Pancreas (tissue), 10 donors: ENCODE results near the gene ACTG2. TPM values are rescaled to one million over a fixed set of nuclear protein-coding genes. Genes with fewer than 3 reads are reported as not detected.

Source experiments
- ATAC-seq, 4 donors: fragments of 200-7000 bp; cut with Tn5 transposase; one replicate each; pipeline versions ENCODE4 v1.8.0 to v1.9.1; 2020; ENCODE audit warnings: mild to moderate bottlenecking in 4 of 4, moderate library complexity in 4 of 4
- DNase-seq, 6 donors: peaks; one replicate each; pipeline ENCODE4 v3.0.0-alpha.2; 2020
- FAIRE-seq: peaks from 2 replicates; lab custom pipeline; 2012; peaks lifted over from hg19 to GRCh38; lab: Jason Lieb, UNC
- H3K27ac ChIP-seq, 4 donors: fragments of 200-600 bp; sonication (generic); 1 replicate in 3 of 4; 2 replicates in 1 of 4; pipeline versions ENCODE4 v1.5.0 to v1.8.0; 2020
- H3K27me3 ChIP-seq, 4 donors: fragments of 200-600 bp; one replicate each; pipeline ENCODE4 v1.8.0; 2021
- H3K36me3 ChIP-seq, 3 donors: fragments of 200-600 bp; sonication (generic) in 1 of 3; one replicate each; pipeline versions ENCODE4 v1.5.0 to v1.8.0; 2020 to 2021
- H3K4me1 ChIP-seq, 3 donors: fragments of 200-600 bp; one replicate each; pipeline ENCODE4 v1.8.0; 2021
- H3K4me3 ChIP-seq, 4 donors: fragments of 200-600 bp; sonication (generic) in 2 of 4; one replicate each; pipeline versions ENCODE4 v1.5.0 to v1.8.0; 2020 to 2021
- H3K9me3 ChIP-seq, 4 donors: fragments of 200-600 bp; one replicate each; pipeline ENCODE4 v1.8.0; 2021
- CTCF ChIP-seq, 4 donors: fragments of 200-600 bp; sonication (generic) in 3 of 4; IDR thresholded peaks; one replicate each; pipeline versions ENCODE4 v1.5.0 to v1.8.0; 2021; ENCODE audit warnings: antibody characterized with exemption in 4 of 4
- WGBS, 2 donors: extraction: QIAGEN DNeasy Blood & Tissue Kit; methylation state at CpG; one replicate each; pipeline ENCODE4 v1.1.7; 2013; 5-methylcytosine and 5-hydroxymethylcytosine counted together
- intact Hi-C, 3 donors: fragments of 100-400 bp; cut with DNase I; formaldehyde crosslinking; loops; one replicate each; pipeline versions ENCODE4 v1.11.1 to v1.14.2; 2022
- polyA plus RNA-seq, 2 donors: library from polyadenylated mRNA; stranded (reverse); fragments of 200-250 nt; gene quantifications; one replicate each; pipeline ENCODE4 v1.2.3, GENCODE V29; 2013
- total RNA-seq, 6 donors: library from RNA; stranded (reverse); fragmentation: NEBNext Ultra II Directional in 4 of 6; extraction: Animal tissue kit (Norgen Biotek cat#: 25700) in 4 of 6; gene quantifications; one replicate each; pipeline versions ENCODE4 v1.2.1 to v1.2.4, GENCODE V29; 2021 to 2023
- donor health status: healthy with polysubstance abuse.
- donor health status: DM: no; HTN: no; CAD: no; lungs with moderate emphysema.
- donor health status: DM: no; HTN: no; CAD: no.
- donor health status: control.
- donor health status: control.
- donor health status: Bipolar disorder and iron deficiency.
- donor health status: DM: yes; HTN: yes; CAD: no.
- donor health status: DM: no; HTN: no; CAD: no.
- donor health status: DM: no; HTN: no; CAD: no.
- donor health status: DM: yes; HTN: yes; CAD: no.

Gene ACTG2
- total and polyA plus RNA-seq, 8 donors, result 0.28 to 76.3 (median 1.7) TPM

- TF ChIP-seq CTCF (IDR thresholded peaks at IDR 0.05), result no peak
- no peaks in the 10 kb centered on the region for H3K27me3 ChIP-seq
- intact Hi-C loops, result no loop called here
- no peak overlapping the region for H3K27ac ChIP-seq
- WGBS, 2 donors, result 69 to 79% methylated on average over 4 of the region's 4 CpGs
- ATAC-seq (no peak), FAIRE-seq (no peak), DNase-seq (no peak)
- no peak overlapping the region for H3K4me3 ChIP-seq
- H3K4me1 ChIP-seq, result no peaks in the 10 kb centered on the region
- H3K9me3 ChIP-seq, result no peaks in the 10 kb centered on the region
- no peaks in the 10 kb centered on the region for H3K36me3 ChIP-seq
Observed at GRCh38 chr2:73917696-73918207, 24.9 kb downstream of the ACTG2 start.

GRCh38 chr2:73918856-73919255 lies 26.0 kb downstream of the ACTG2 start:
- no peaks in the 10 kb centered on the region for H3K4me1 ChIP-seq
- no peaks in the 10 kb centered on the region for H3K9me3 ChIP-seq
- no peak for ATAC-seq
- no peak for TF ChIP-seq CTCF (IDR thresholded peaks at IDR 0.05)
- no peak for FAIRE-seq
- WGBS, 2 donors, result 77 to 79% methylated on average over 3 of the region's 3 CpGs
- intact Hi-C loops, result no loop called here
- no peak for DNase-seq
- H3K36me3 ChIP-seq, result no peaks in the 10 kb centered on the region
- H3K27me3 ChIP-seq, result no peaks in the 10 kb centered on the region
- no peak overlapping the region for H3K27ac ChIP-seq
- H3K4me3 ChIP-seq, result no peak overlapping the region

- no peak overlapping the region for H3K4me3 ChIP-seq
- ATAC-seq, result no peak
- intact Hi-C loops, result no loop called here
- H3K36me3 ChIP-seq, result no peaks in the 10 kb centered on the region
- WGBS, 2 donors, result 68 to 82% methylated on average over 7 of the region's 7 CpGs
- no peak for FAIRE-seq
- no peaks in the 10 kb centered on the region for H3K27me3 ChIP-seq
- no peaks in the 10 kb centered on the region for H3K4me1 ChIP-seq
- no peaks in the 10 kb centered on the region for H3K9me3 ChIP-seq
- no peak for TF ChIP-seq CTCF (IDR thresholded peaks at IDR 0.05)
- DNase-seq, result no peak
- no peak overlapping the region for H3K27ac ChIP-seq
Observed at GRCh38 chr2:73919596-73920228, 26.9 kb downstream of the ACTG2 start.

GRCh38 chr2:73920577-73921545 lies 28.1 kb downstream of the ACTG2 start:
- Histone ChIP-seq H3K27ac (no peak overlapping the region), H3K27me3 (no peaks in the 10 kb centered on the region), H3K4me1 (peaks cover 0 to under 1% (median 0%) of the 10 kb centered on the region in 3 donors), H3K4me3 (no peak overlapping the region), H3K36me3 (no peaks in the 10 kb centered on the region), H3K9me3 (no peaks in the 10 kb centered on the region)
- FAIRE-seq, result no peak
- intact Hi-C loops, result no loop called here
- WGBS, 2 donors, result 49% methylated on average over 12 of the region's 12 CpGs
- no peak for TF ChIP-seq CTCF (IDR thresholded peaks at IDR 0.05)
- peak in 3 of 4 donors; percentile 53 to 77 (median 56) for ATAC-seq
- peak in 3 of 6 donors; percentile 9 to 33 (median 21) for DNase-seq
